Activated T-cell treated with anti-CD3 and anti-CD28 coated beads, Interleukin-2, amount 50 U/mL, for 24 hours (primary cell): ENCODE measurements around the gene MYO1E.

Experiments
- DNase-seq: peaks from one replicate; pipeline ENCODE4 v3.0.0-alpha.2; 2020
- H3K27ac Mint-ChIP-seq: 2 replicates; pipeline ENCODE4 v1.8.0; 2020; ENCODE audit warnings: mild to moderate bottlenecking, mixed read lengths
- H3K27me3 Mint-ChIP-seq: 2 replicates; pipeline ENCODE4 v1.8.0; 2020; ENCODE audit warnings: mixed read lengths
- H3K36me3 Mint-ChIP-seq: 2 replicates; pipeline ENCODE4 v1.8.0; 2020; ENCODE audit warnings: low read depth, mixed read lengths
- H3K4me1 Mint-ChIP-seq: 2 replicates; pipeline ENCODE4 v1.8.0; 2020; ENCODE audit warnings: low read depth, mixed read lengths
- H3K4me3 Mint-ChIP-seq: 2 replicates; pipeline ENCODE4 v1.8.0; 2020; ENCODE audit warnings: mild to moderate bottlenecking, moderate library complexity, mixed read lengths
- H3K9me3 Mint-ChIP-seq: 2 replicates; pipeline ENCODE4 v1.8.0; 2020; ENCODE audit warnings: mixed read lengths

MYO1E gene

GRCh38 chr15:59329570-59330350 lies 42.9 kb downstream of the MYO1E start:
- H3K36me3 Mint-ChIP-seq, result no peaks in the 10 kb centered on the region

GRCh38 chr15:59329091-59329490 lies 43.6 kb downstream of the MYO1E start:
- Mint-ChIP-seq H3K27me3 (peaks cover 8% of the 10 kb centered on the region), H3K9me3 (no peaks in the 10 kb centered on the region), H3K4me3 (no peak overlapping the region), H3K36me3 (no peaks in the 10 kb centered on the region), H3K4me1 (peaks cover 5% of the 10 kb centered on the region), H3K27ac (no peak overlapping the region)
- no peak for DNase-seq

More at GRCh38 chr15:59329570-59330350, 42.9 kb downstream of the MYO1E start:
- Mint-ChIP-seq H3K27ac (no peak overlapping the region), H3K4me3 (no peak overlapping the region), H3K4me1 (peaks cover 5% of the 10 kb centered on the region), H3K27me3 (peaks cover 8% of the 10 kb centered on the region), H3K9me3 (no peaks in the 10 kb centered on the region)
- DNase-seq, result no peak

- H3K36me3 Mint-ChIP-seq, result no peaks in the 10 kb centered on the region
- H3K9me3 Mint-ChIP-seq, result no peaks in the 10 kb centered on the region
- no peak overlapping the region for H3K27ac Mint-ChIP-seq
- H3K4me1 Mint-ChIP-seq, result peaks cover 5% of the 10 kb centered on the region
- peaks cover 8% of the 10 kb centered on the region for H3K27me3 Mint-ChIP-seq
- H3K4me3 Mint-ChIP-seq, result no peak overlapping the region
- no peak for DNase-seq
Measured at GRCh38 chr15:59327942-59328341, 44.7 kb downstream of the MYO1E start.

GRCh38 chr15:59326856-59327255 lies 45.8 kb downstream of the MYO1E start:
- Mint-ChIP-seq H3K4me1 (peaks cover 9% of the 10 kb centered on the region), H3K36me3 (no peaks in the 10 kb centered on the region), H3K27ac (no peak overlapping the region), H3K9me3 (no peaks in the 10 kb centered on the region), H3K4me3 (no peak overlapping the region), H3K27me3 (peaks cover 8% of the 10 kb centered on the region)
- DNase-seq, result no peak

GRCh38 chr15:59322056-59322759 lies 50.5 kb downstream of the MYO1E start:
- peaks cover 3% of the 10 kb centered on the region for H3K9me3 Mint-ChIP-seq
- H3K4me1 Mint-ChIP-seq, result peaks cover 8% of the 10 kb centered on the region
- no peaks in the 10 kb centered on the region for H3K27me3 Mint-ChIP-seq
- H3K27ac Mint-ChIP-seq, result no peak overlapping the region
- no peak overlapping the region for H3K4me3 Mint-ChIP-seq
- no peaks in the 10 kb centered on the region for H3K36me3 Mint-ChIP-seq
- no peak for DNase-seq

- no peak for DNase-seq
- Mint-ChIP-seq H3K9me3 (peaks cover 3% of the 10 kb centered on the region), H3K4me1 (peaks cover 8% of the 10 kb centered on the region), H3K27me3 (no peaks in the 10 kb centered on the region), H3K27ac (no peak overlapping the region), H3K36me3 (no peaks in the 10 kb centered on the region), H3K4me3 (no peak overlapping the region)
Measured at GRCh38 chr15:59321000-59321689, 51.5 kb downstream of the MYO1E start.

- peaks cover 3% of the 10 kb centered on the region for H3K9me3 Mint-ChIP-seq
- peaks cover 4% of the 10 kb centered on the region for H3K4me1 Mint-ChIP-seq
- H3K27me3 Mint-ChIP-seq, result no peaks in the 10 kb centered on the region
- no peak for DNase-seq
- no peak overlapping the region for H3K27ac Mint-ChIP-seq
- H3K36me3 Mint-ChIP-seq, result no peaks in the 10 kb centered on the region
- H3K4me3 Mint-ChIP-seq, result no peak overlapping the region
Measured at GRCh38 chr15:59317211-59317610, 55.5 kb downstream of the MYO1E start.

GRCh38 chr15:59315914-59316451 lies 56.7 kb downstream of the MYO1E start:
- Mint-ChIP-seq H3K27me3 (no peaks in the 10 kb centered on the region), H3K36me3 (no peaks in the 10 kb centered on the region), H3K27ac (no peak overlapping the region), H3K9me3 (no peaks in the 10 kb centered on the region), H3K4me1 (no peaks in the 10 kb centered on the region), H3K4me3 (no peak overlapping the region)
- DNase-seq, result no peak

- Mint-ChIP-seq H3K4me3 (no peak overlapping the region), H3K4me1 (no peaks in the 10 kb centered on the region), H3K9me3 (no peaks in the 10 kb centered on the region), H3K27me3 (no peaks in the 10 kb centered on the region), H3K27ac (no peak overlapping the region), H3K36me3 (no peaks in the 10 kb centered on the region)
- DNase-seq, result no peak
Measured at GRCh38 chr15:59313641-59314332, 58.9 kb downstream of the MYO1E start.

GRCh38 chr15:59312205-59312604 lies 60.5 kb downstream of the MYO1E start:
- H3K9me3 Mint-ChIP-seq, result no peaks in the 10 kb centered on the region
- no peak overlapping the region for H3K4me3 Mint-ChIP-seq
- H3K27ac Mint-ChIP-seq, result no peak overlapping the region
- no peak for DNase-seq
- H3K36me3 Mint-ChIP-seq, result no peaks in the 10 kb centered on the region
- no peaks in the 10 kb centered on the region for H3K27me3 Mint-ChIP-seq
- H3K4me1 Mint-ChIP-seq, result no peaks in the 10 kb centered on the region

- Mint-ChIP-seq H3K4me1 (no peaks in the 10 kb centered on the region), H3K36me3 (no peaks in the 10 kb centered on the region), H3K9me3 (no peaks in the 10 kb centered on the region), H3K27me3 (no peaks in the 10 kb centered on the region), H3K27ac (no peak overlapping the region), H3K4me3 (no peak overlapping the region)
- DNase-seq, result no peak
Measured at GRCh38 chr15:59311195-59311594, 61.5 kb downstream of the MYO1E start.

GRCh38 chr15:59309405-59309804 lies 63.3 kb downstream of the MYO1E start:
- H3K27ac Mint-ChIP-seq, result no peak overlapping the region
- no peaks in the 10 kb centered on the region for H3K27me3 Mint-ChIP-seq
- no peaks in the 10 kb centered on the region for H3K36me3 Mint-ChIP-seq
- H3K4me1 Mint-ChIP-seq, result no peaks in the 10 kb centered on the region
- no peak overlapping the region for H3K4me3 Mint-ChIP-seq
- no peaks in the 10 kb centered on the region for H3K9me3 Mint-ChIP-seq
- no peak for DNase-seq

GRCh38 chr15:59307165-59307537 lies 65.5 kb downstream of the MYO1E start:
- DNase-seq, result no peak
- H3K27me3 Mint-ChIP-seq, result no peaks in the 10 kb centered on the region
- H3K9me3 Mint-ChIP-seq, result no peaks in the 10 kb centered on the region
- no peak overlapping the region for H3K27ac Mint-ChIP-seq
- H3K36me3 Mint-ChIP-seq, result no peaks in the 10 kb centered on the region
- H3K4me1 Mint-ChIP-seq, result peaks cover 5% of the 10 kb centered on the region
- H3K4me3 Mint-ChIP-seq, result no peak overlapping the region

GRCh38 chr15:59306520-59307164 lies 66.0 kb downstream of the MYO1E start:
- Mint-ChIP-seq H3K9me3 (no peaks in the 10 kb centered on the region), H3K36me3 (no peaks in the 10 kb centered on the region), H3K4me3 (no peak overlapping the region), H3K27ac (no peak overlapping the region), H3K4me1 (peaks cover 7% of the 10 kb centered on the region), H3K27me3 (no peaks in the 10 kb centered on the region)
- DNase-seq, result no peak
